Esophagus squamous epithelium (tissue), 5 donors: Measurements from ENCODE around the gene VAV2. TPM values are rescaled to one million over a fixed set of nuclear protein-coding genes. Genes with fewer than 3 reads are reported as not detected.

Experiments
- DNase-seq: peaks from one replicate; lab custom pipeline; 2025; lab: John Stamatoyannopoulos, UW
- H3K27ac ChIP-seq, 4 donors: fragments of 200-600 bp; sonication (generic); one replicate each; pipeline ENCODE4 v1.5.1; 2016 to 2019; ENCODE audit warnings: mild to moderate bottlenecking in 1 of 4
- H3K27me3 ChIP-seq, 4 donors: fragments of 200-600 bp; sonication (generic); 1 replicate in 3 of 4; 2 replicates in 1 of 4; pipeline versions ENCODE4 v1.5.1 to v1.6.0; 2017 to 2021; ENCODE audit warnings: antibody characterized with exemption in 1 of 4
- H3K36me3 ChIP-seq, 3 donors: fragments of 200-600 bp; sonication (generic); one replicate each; pipeline ENCODE4 v1.5.1; 2016 to 2019
- H3K4me1 ChIP-seq, 3 donors: fragments of 200-600 bp; sonication (generic); one replicate each; pipeline ENCODE4 v1.5.1; 2017 to 2019
- H3K4me3 ChIP-seq, 4 donors: fragments of 200-600 bp; sonication (generic); 1 replicate in 3 of 4; 2 replicates in 1 of 4; pipeline ENCODE4 v1.5.1; 2016 to 2019; ENCODE audit warnings: mild to moderate bottlenecking in 2 of 4, moderate library complexity in 1 of 4
- H3K9me3 ChIP-seq, 3 donors: fragments of 200-600 bp; sonication (generic); one replicate each; pipeline ENCODE4 v1.5.1; 2016 to 2019
- POLR2A ChIP-seq, 4 donors: fragments of 450-650 bp; IDR thresholded peaks; one replicate each; pipeline ENCODE4 v1.6.1; 2017; ENCODE audit warnings: antibody characterized with exemption in 4 of 4, mild to moderate bottlenecking in 4 of 4, moderate library complexity in 3 of 4
- WGBS, 2 donors: methylation state at CpG; one replicate each; pipeline ENCODE4 v1.1.5; 2018; 5-methylcytosine and 5-hydroxymethylcytosine counted together
- intact Hi-C: fragments of 100-400 bp; cut with DNase I; formaldehyde crosslinking; loops from one replicate; pipeline ENCODE4 v1.15.0; 2022
- total RNA-seq, 4 donors: library from RNA; depleted of rRNA; stranded (reverse); fragments of >200 nt; gene quantifications; one replicate each; pipeline ENCODE4 v1.1.0, GENCODE V29; 2016
- TF ChIP-seq, protein P1 (sequence below), 6 experiments: fragments of 450-650 bp in 4 of 6; fragments of 200-600 bp in 2 of 6; sonication (generic) in 2 of 6; IDR thresholded peaks; one replicate each; pipeline ENCODE4 v1.5.1; 2016 to 2019; ENCODE audit warnings: antibody characterized with exemption in 6 of 6, mild to moderate bottlenecking in 4 of 6, moderate library complexity in 4 of 6
- donor health status: DM: yes; HTN: yes; CAD: no.

Gene VAV2
- total RNA-seq, 4 donors from 2014 or later = 3.8 to 7.6 (median 5.7) TPM

DNA sequence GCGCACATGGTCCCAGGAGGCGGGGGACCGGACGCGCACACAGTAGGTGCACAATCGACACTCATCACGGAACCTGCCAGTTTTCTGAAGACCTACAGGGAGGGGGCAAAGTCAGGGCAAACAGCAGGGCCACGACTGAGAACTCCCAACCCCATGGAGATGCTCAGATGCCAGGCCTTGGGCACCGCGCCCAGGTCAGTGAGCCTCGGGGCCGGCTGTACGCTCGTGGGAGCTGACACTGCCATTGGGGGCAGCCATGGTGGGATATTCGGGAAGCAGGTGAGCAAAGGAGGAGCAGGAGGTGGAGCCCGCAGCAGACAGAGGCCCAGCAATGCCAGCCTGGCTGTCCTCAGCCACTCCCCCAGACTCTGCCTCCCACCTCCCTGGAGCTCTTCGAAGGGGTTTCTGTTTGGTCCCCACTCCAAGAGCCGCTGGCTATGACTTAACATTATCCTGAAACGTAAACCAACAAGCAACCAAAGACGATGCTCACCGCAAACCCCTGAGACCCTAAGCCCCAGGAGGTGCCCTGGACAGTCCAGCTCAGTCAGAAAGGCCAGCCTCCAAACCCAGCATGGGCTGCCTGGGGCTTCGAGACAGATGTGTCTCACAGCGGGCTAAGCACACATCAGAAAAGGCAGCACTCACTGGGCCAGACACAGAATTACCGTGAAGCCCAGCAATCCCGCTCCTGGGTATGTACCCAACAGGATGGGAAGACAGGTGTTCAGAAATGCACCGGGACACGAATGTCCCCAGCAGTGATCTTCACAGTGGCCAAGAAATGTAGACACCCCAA is 78.4 kb downstream of the VAV2 start:
- H3K27ac ChIP-seq = no peak overlapping the region
- intact Hi-C loops = no loop called here
- peaks cover 0 to 31% (median 4%) of the 10 kb centered on the region in 3 donors for H3K4me1 ChIP-seq
- H3K9me3 ChIP-seq = no peaks in the 10 kb centered on the region
- H3K27me3 ChIP-seq = no peaks in the 10 kb centered on the region
- no peak for DNase-seq
- 86 to 88% methylated on average over 15 to 16 of the region's 27 CpGs for WGBS, 2 donors
- no peak for TF ChIP-seq POLR2A (IDR thresholded peaks at IDR 0.05)
- TF ChIP-seq, protein P1, sequence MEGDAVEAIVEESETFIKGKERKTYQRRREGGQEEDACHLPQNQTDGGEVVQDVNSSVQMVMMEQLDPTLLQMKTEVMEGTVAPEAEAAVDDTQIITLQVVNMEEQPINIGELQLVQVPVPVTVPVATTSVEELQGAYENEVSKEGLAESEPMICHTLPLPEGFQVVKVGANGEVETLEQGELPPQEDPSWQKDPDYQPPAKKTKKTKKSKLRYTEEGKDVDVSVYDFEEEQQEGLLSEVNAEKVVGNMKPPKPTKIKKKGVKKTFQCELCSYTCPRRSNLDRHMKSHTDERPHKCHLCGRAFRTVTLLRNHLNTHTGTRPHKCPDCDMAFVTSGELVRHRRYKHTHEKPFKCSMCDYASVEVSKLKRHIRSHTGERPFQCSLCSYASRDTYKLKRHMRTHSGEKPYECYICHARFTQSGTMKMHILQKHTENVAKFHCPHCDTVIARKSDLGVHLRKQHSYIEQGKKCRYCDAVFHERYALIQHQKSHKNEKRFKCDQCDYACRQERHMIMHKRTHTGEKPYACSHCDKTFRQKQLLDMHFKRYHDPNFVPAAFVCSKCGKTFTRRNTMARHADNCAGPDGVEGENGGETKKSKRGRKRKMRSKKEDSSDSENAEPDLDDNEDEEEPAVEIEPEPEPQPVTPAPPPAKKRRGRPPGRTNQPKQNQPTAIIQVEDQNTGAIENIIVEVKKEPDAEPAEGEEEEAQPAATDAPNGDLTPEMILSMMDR (IDR thresholded peaks at IDR 0.05) = no peak
- H3K36me3 ChIP-seq = no peaks in the 10 kb centered on the region
- no peak overlapping the region for H3K4me3 ChIP-seq

DNA sequence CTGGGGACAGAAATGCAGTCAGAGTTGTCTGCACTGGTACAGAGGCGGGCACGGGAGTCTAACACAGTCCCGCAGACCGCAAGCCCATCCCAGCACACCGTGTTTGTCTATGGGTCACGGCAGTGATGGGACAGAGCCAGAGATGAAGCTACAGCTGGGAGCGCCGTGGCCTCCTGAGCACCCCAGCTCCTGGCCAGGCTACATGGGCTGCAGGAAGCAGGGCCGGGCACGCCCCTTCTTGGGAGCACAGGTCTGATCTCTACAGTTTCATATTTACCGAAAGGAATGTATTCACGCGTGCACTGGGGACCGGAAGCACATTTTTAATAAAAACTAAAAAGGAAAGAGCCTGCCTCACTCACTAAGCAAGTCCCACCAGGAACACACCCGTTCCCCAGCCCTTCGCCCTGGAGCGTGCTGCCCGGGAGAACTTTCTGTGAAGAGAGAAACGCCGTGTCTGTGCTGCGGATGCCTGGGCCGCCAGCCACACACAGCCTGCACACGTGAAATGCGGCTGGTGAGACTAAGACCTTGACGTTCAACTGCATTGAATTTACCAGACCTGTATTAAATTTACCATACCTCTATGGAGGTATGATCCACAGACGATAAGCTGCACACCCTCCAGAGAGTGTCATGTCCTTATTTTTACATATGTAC is 81.1 kb downstream of the VAV2 start:
- no peaks in the 10 kb centered on the region for H3K27me3 ChIP-seq
- H3K4me1 ChIP-seq = peaks cover 0 to 22% (median 0%) of the 10 kb centered on the region in 3 donors
- peak overlapping the region in 1 of 4 donors; percentile 31 for H3K4me3 ChIP-seq
- intact Hi-C loops = no loop called here
- no peak for TF ChIP-seq POLR2A (IDR thresholded peaks at IDR 0.05)
- TF ChIP-seq, protein P1 (IDR thresholded peaks at IDR 0.05) = no peak
- H3K27ac ChIP-seq = peak overlapping the region in 1 of 4 donors; percentile 13
- WGBS, 2 donors = 36 to 59% methylated on average over 13 to 25 of the region's 26 CpGs
- H3K9me3 ChIP-seq = no peaks in the 10 kb centered on the region
- no peak for DNase-seq
- H3K36me3 ChIP-seq = no peaks in the 10 kb centered on the region

DNA sequence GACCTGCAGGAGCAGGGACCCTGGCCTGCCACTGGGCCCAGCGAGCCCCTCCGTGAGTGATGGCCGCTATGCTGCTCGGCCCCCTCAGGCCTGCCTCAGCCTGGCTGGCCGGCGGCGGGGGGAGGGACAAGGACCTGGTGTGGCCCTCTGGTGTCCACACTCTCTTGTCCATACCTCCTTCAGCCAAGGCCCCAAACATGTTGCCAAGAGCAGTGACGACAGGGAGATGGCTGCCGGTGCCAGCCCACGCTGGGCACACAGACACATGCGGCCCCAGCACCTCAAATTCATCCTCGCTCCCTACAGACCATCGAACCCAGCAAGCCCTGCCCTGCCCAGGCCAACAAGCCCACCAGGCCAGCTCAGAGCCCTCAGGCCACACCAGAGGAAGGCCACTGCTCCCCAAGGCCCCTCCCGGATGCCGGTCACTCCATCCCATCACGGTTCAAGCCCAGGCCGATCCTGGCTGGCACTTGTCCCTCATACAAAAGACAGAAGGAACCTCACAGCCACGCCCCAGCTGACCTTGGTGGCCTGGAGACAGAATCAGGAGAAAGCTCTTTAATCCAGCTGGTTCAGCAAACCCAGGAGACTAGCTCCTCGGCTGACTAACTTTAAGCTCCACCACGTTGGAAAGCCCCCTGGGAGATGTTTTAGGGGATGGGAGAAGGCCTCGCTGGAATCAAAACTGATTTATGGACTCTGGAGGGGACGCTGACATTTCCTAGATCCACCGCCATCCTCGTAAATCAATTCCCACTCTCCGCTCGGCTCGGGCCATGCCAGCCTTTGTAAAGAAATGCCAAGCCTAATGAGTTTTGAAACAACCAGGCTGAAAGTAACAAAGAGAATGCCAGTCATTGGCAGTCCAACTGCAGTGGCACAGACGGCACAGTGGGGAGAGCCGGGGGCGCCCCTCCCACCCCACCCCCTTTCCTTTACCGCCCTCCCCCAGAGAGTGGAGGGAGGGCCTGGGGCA is 84.9 kb downstream of the VAV2 start:
- H3K36me3 ChIP-seq = no peaks in the 10 kb centered on the region
- TF ChIP-seq, protein P1 (IDR thresholded peaks at IDR 0.05) = no peak
- TF ChIP-seq POLR2A (IDR thresholded peaks at IDR 0.05) = no peak
- 78 to 79% methylated on average over 9 to 12 of the region's 31 CpGs for WGBS, 2 donors
- peaks cover 0 to 21% (median 0%) of the 10 kb centered on the region in 3 donors for H3K4me1 ChIP-seq
- no peaks in the 10 kb centered on the region for H3K9me3 ChIP-seq
- H3K4me3 ChIP-seq = no peak overlapping the region
- intact Hi-C loops = no loop called here
- no peak for DNase-seq
- no peak overlapping the region for H3K27ac ChIP-seq
- H3K27me3 ChIP-seq = no peaks in the 10 kb centered on the region

DNA sequence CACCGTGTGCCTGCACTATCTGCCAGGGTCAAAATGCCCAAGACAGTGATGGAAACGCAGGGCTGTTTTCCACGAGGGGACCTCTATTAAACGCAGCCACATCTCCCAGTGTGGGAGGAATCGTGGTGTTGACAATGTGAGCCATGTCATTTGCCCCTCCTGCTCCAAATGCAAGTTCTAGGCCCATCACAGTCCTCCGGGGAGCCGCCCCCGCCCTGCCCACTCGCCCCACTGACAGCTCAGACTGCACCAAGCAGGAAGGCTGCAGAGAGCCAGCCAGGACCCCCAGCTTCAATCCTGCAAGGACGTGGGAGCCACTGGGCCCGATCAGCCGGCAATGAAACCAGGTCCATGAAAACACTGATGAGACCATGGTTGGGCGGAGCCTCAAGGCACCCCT is 85.9 kb downstream of the VAV2 start:
- Histone ChIP-seq H3K4me1 (peaks cover 0 to 14% (median 0%) of the 10 kb centered on the region in 3 donors), H3K9me3 (no peaks in the 10 kb centered on the region), H3K27ac (no peak overlapping the region), H3K4me3 (no peak overlapping the region), H3K36me3 (no peaks in the 10 kb centered on the region), H3K27me3 (no peaks in the 10 kb centered on the region)
- TF ChIP-seq POLR2A (IDR thresholded peaks at IDR 0.05) = no peak
- TF ChIP-seq, protein P1 (IDR thresholded peaks at IDR 0.05) = no peak
- DNase-seq = no peak
- intact Hi-C loops = no loop called here
- WGBS, 2 donors = 85 to 92% methylated on average over 2 to 6 of the region's 13 CpGs
